Inflammatory macrophage treated with lipopolysaccharide for 1 hour (primary cell): ENCODE measurements around the gene FGR.

Source experiments
- DNase-seq, 2 donors: peaks; one replicate each; pipeline ENCODE4 v3.0.0-alpha.2; 2020 to 2022

FGR gene

GRCh38 chr1:27564710-27565649 is 70.0 kb downstream of the FGR start:
- no peak for DNase-seq

GRCh38 chr1:27563591-27564471 is 71.2 kb downstream of the FGR start:
- DNase-seq = peak; percentile 33 to 35

DNA sequence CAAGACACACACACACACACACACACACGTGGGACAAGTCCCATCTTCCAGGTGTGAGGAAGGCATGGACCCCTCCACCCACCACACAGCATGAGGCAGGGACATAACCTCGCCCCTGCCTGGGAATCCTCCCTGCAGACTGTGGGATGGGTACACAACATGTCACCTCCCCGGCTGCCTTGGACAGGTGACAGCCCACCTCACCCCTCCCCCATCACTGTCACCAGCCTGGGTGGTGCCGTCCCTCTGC is 71.7 kb downstream of the FGR start:
- no peak for DNase-seq

DNA sequence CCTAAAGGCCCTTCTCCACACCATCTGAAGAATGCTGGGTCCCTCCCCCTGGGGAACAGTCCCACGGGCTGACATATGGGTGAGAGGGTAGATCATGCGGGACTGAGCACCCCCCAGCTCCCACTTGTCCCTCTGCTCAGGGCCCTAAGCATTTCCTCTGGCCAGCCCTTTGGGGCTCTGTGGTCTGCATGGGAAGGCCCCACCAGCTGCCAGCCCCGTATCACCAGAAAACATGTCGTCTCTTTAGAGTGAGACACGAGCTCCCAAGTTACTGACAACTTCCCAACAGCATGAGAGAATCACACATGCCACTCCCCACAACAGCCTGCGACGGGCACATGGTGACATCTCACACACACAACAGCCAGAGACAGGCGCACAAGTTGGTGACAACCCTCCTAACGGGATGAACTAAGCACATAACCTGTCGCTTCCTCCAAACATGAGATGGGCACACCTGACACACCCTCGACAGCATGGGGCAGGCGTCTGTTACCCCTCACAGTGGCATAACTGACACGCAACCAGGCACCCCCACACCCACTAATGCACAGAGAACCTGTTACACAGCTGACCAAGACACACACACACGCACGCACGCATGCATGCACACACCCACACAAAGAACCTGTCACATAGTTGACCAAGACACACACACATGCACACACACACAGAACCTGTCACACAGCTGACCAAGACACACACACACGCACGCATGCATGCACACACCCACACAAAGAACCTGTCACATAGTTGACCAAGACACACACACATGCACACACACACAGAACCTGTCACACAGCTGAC is 72.2 kb downstream of the FGR start:
- no peak for DNase-seq
